Stimulated activated CD8-positive, alpha-beta memory T cell treated with anti-CD3 and anti-CD28 coated beads, Interleukin-2, amount 100 ng/mL, for 48 hours (primary cell): Measurements from ENCODE around the gene WDR1.

Source experiments
- DNase-seq, 2 donors: peaks; one replicate each; pipeline ENCODE4 v3.0.0-alpha.2; 2020; ENCODE audit warnings: low read depth in 2 of 2

WDR1 gene

DNA sequence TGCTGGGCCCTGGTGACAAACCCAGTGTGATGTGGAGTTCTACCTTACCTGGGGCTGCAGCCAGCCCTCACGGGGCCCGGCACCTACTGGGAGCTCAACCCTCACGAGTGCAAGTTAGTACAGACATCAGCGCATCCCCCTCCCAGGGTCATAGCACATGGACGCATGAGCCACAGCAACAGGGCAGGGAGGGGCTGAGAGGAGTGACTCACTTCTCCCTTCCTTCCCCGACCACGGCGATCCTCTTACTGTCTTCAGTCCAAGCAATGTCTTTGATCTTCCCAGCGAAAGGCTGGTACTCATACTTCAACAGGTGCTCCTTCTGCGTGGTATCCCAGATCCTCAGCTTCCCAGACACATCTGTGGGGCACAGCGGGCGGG, 17.8 kb downstream of the WDR1 start:
- no peak for DNase-seq

DNA sequence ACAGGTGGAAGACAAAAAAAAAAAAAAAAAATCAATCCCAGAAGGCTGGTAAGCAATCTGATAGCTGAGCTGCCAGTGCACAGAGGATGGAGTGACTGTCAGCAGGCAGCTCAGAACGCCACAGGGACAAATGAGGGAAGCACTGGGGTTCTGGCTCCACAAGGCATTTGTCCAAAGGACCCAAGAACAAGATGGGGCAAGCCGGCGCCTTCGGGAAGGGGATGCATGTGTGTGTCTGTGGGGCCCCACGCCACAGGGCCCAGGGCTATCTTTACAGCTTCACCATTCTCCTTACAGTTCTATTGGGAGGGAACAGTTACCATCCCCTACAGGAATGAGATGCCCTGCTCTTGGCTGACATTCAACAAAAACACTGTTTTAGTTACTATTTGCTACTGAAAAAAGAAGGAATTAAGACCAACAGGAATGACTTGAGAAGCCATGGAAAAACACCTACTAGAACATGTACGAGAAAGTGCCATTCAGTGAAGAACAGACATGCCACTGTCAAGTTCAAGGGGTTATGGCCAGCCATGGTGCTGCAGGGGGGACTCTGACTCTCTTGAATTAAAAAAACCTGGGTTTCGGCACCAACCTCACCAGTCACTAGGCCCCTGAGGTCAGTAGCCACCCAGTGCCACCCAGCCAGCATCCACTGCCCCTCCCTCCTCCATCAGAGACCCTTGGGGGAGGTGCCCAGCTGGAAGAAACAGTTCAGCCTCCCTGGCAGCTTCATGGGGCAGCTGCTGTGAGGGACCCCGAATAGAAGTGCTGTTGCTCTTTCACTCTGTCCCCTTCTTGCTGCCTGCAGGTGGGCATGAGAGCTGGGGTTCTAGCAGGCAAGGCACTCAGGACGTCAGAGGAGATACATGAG, 18.5 kb downstream of the WDR1 start:
- no peak for DNase-seq

DNA sequence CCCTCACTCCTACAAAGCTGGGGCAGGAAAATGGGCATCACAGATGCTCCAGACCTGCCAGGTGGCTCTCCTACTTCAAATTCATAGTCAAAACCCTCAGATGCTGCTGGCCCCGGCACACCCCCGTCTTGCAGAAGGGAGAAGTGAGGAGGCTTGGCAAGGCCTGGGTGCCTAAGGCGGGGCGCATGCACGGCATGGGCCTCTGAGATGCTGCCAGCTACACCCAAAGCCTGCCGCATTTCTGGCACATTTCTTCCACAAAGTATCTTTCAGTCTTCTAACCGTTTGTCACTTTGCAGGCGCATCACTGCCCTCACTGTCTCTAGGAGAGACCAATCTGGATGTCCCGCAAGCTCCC, 19.6 kb downstream of the WDR1 start:
- DNase-seq: no peak

DNA sequence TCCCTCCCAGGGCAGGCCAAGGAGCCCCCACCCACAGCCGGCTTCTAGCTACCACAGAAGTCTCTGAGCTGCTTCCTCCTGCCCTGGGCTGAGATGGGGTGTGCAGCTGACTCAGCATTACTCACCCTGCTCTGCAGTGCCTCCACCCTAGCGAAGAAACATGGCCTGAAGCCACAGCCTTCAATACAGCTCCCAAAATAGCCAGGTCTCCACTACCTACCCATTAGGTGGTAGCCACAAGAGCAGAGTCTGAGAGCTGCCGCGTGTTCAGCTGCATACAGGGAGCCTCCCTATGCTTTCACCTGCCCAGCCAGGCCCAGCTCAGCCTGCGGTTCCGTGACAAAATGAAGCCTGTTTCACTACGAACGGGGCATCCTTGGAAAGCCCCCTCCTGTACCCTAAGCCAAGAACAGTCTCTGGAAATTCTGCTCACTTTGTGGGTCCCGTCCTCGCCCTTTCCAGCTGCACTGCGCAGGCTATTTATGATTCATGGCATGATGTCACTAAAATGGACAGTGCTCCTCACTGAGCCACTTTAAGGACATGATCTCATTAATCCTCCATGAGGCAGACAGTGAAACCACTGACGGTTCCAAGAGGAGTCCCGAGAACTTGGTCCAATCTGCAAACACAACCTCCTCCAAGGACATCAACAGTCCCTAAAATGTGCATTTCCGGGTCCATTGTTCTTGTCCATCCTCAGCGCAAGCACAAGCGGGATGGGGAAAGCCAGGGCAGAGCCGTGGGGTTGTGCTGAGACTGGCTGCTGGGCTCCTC, 20.2 kb downstream of the WDR1 start:
- peak; percentile 72 to 76 for DNase-seq

DNA sequence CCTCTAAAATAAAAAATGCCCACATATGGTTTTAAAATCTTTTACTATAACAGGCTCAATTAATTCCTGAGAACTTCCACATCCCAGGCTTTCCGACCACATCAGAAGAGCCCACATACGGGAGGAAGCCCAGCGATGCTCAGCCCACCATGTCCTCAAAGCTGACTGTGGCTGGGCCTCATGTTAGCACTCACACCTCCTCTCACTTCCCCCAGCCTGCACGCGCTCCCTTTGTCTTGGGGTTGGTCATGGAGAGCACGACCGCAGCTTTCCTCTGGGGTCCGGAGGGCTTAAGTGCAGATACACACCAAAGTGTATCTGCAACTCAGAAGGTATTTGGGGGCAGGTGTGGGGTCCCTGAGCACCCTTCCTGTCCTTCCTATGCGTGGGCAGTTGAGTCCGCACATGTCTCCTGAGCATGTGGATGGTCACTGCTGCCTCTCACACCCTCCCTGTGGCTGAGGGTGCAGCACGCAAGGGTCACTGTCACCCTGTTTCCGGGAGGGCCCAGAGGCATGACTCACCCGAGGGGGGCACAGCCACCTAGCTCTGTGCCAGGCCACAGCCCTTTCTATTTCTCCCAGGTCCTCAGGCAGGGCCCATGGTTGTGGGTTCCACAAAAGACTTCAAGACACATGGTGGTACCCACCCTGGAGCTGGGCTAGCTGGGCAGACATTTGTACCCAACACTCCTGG, 21.2 kb downstream of the WDR1 start:
- no peak for DNase-seq

DNA sequence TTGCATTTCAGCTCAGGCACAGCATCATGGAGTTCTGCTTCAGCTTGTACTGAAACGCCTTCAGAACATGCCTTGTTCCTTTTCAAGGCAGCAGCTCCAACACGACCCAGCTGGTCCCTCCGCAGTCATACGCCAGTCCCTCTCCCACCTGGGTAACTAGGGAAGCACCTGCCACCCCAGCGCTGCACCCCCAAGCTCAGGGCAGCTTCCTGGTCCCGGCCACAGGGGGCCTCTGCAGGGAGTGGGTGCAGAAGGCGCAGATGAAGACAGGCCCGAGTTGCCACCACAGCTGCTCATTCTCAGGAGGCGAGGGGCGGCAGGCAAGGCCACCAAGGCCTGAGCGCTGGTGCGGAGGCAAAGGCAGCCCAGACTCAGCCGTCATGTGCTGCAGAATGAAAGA, 21.8 kb downstream of the WDR1 start:
- DNase-seq: no peak

DNA sequence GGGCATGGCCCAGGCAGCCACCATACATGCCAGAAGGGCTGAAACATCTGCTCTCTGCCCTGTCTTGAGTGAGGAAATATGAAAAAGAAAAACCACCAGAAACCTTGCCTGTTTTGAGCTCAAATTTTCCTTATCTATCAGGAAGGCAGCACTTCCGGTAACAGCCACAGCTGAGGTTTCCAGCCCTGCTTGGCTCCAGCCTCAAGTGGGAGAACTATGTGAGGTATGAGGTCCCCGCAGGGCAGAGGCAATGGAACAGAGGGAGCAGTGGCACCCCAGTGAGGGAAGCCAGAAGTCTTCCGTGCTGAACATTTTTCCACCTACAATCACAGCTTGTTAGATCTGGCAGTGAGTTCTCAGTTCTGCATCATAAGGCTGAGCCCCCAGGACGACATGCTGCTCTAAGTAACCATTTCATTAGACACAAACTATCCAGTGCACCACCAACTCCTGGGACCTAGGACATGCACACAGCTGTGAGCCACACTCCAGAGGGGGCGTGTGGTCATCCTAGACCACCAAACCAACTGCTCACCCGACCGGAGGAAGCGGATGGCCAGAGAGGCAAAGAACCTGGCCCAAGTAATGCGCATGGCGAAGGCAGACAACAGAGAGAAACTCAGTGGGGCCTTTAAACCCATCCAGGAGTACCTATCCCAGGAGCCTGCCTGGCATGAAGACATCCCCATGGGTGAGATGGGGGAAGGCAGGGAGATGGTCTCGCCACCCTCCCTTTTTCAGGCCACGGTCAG, 22.6 kb downstream of the WDR1 start:
- no peak for DNase-seq

DNA sequence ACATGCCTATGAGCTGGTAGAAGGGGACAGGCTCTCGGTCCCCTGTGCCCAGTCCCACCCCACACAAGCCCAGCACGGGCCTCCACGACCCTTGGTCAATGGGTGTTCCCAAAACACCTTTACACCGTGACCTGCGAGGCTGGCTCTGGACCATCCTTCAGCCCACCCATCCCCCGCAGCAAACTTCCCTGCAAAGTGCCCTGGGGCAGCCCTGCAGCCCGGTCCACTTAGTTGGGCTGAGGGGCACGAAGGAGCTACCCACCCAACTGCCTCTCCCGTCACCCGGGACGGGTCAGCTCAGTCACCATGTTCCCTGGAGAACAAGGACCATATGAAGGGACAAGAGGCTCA, 23.4 kb downstream of the WDR1 start:
- DNase-seq: no peak

DNA sequence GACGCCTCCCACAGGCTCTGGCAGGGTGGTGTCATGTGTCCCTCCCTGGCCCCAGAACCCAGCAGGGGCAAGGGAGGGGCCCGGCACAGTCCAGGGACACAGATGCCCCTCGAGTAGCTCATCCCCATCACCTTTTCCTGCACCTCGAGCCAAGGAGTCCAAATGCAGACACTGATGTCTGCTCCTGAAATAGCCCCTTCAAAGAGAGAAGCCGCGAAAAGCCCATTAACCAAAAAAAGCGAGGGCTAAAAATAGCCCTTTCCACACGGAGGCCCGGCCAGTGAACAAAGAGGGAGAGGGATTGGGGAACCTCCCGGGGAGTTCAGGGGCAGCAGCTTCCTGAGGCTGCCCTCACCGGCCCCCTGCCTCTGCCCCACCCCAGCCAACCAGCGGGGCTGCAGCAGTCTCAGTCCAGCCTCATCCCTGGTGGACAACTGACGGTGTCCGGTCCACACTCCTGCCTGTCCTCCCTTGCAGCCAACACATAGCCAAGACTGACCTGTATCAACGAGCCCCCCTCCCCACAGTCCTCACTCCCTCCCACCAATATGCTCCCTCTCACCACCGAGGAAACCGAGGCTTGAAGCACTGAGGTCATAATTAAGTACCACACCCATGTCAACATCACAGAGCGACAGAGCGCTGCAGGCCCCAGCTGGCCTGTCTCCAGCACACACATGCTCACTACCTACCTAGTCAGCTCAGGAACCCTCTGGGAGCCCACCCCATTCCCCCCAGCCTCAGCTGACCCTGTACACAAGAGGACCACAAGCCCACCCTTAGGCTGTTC, 23.9 kb downstream of the WDR1 start:
- no peak for DNase-seq

DNA sequence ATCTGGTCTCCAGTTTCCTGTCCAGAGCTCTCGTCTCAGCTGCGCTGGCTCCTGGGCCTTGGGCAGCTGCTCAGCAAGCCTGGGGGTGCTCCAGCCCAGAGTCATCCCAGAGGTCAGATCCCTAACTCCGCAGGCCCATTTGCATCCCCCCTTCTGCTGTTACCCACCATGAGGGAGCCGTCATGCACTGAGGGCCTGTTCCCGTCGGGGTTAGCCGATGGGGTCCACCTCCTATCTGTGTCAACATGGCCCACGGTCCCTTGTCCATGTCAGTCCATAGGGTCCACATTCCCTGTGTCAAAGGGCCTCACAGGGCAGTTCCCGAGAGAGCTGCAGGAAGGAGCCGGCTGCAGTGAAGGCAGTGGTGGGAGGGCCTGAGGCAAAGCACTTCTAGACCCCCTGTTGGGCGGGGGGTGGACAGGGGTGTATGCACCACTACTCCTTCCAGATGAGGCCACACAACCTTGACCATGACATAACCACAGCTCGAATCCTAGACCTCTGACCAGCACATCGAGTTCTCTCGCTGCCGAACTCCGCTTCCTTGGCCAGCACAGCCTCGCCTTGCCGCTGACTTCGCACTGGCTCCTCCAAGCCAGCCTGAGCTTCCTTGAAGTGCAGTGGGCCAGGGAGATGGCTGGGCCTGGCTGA, 24.9 kb downstream of the WDR1 start:
- DNase-seq: no peak

DNA sequence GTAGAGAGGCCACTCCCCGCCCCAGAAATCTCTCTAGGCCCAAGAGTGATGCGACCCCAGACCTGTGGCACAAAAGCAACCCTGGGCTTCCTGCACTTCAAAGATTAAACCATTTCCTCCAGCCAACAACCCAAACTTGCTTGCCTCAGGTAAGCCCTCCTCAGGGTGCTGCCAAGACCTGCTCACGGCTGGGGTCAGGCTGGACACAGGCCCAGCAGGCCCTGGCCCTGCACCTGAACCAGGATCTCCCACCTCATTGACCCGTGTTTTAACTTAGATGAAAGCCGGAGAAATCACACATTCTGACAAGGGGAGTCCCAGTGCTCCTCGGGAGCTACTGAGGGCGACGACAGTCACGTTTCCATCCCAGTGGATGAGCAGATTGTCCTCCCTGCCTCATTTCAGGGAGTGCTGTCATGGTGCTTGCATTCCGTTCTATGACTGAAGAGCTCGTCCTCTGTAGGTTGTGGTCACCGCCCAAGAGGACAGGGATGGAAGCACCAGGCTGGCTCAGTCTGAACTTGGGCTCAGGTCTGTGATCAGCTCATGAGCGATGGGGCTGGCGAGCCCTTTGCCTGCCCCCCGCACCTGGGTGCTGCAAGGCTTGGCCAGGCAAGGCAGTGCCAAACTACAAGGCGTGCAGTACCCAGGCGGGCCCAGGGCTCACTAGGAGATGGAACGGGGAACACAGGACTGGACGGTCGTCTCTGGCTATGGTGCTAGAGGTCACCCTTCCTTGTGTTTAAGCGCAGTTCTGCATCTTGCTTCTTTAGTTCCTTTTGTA, 25.9 kb downstream of the WDR1 start:
- DNase-seq: no peak

DNA sequence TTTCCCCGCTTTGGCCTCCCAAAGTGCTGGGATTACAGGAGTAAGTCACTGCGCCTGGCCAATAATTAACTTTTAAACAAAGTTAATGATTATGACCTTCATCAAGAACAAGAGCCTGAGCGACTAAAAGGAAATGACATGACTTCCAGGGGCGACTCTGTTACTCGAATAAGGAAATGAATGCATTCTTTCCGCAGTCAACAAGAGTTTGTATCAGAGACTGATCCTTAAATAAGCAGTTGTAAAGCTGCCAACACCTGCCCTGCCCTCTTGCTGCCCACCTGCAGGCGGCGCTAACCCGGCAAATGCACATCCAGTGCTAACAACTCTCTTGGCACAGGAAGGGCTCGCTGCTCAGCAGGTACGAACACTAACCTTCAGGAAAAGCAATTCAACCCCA, 27.3 kb downstream of the WDR1 start:
- no peak for DNase-seq

DNA sequence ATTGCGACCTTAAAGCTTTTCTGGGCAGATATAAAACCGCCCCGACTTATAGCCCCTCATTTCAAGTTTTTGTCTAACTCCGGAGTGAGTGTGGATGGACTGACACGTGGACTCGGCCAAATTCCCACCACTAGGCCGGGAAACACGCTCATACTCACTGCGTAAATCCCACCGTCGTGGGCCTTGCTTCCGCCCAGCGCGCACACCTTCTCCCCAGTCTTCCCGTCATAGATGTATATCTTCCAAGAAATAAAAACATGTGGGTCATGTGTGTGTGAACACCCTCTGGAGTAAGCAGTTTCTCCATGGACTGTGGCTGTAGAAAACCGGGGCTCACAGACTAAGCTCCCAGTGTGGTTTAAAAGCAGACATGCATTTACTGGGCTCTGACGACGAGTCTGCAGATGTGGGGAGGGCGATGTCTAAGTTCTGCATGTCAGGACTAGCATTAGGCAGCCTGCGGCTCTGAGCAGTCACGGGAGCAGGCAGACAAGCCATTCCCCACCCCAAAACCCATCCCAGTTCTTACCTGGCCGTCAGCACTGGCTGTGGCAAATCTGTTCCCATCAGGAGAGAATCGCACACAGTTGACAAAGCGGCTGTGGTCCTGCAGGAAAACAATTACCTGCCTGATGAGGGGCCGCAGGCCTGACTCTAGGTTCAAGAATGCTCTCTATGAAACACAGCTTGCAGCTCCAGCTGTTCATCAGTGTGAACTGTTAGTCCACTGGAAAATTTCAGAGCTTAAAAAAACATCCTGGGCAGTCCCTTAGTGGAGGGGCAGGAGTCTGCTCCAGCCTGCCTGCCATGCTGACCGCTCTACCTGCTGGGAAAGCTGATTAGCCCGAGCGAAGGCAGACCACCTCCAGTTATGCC, 28.2 kb downstream of the WDR1 start:
- DNase-seq: no peak

DNA sequence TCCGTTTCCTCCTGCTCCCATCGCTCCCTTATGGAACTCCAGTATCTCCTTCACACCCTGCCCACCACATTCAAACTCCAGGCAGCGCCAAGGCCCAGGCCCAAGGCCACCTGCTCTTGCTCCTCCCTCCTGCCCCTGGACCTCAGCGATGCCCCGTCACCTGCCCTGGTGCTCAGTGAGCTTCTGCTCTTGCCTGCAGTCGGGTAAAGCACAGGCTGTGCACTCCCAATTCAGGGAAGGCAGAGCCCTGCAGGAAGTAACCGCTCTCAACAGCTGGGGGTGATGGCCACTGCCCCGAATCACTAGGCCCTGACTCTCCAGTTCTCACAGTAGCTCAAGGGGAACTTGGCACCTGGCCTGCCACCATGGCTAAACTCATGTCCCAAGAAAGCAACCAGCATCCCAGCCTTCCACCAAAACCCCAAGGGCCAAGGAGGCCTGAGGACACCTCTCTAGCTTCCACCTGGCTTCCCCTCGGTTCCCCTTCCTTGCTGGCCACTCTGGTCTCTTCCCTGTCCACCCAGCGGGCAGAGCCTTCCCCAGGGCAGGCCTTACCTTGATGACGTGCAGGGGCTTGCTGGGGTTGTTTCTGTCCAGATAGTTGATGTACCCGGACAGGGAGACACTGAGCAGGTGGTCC, 29.3 kb downstream of the WDR1 start:
- no peak for DNase-seq

DNA sequence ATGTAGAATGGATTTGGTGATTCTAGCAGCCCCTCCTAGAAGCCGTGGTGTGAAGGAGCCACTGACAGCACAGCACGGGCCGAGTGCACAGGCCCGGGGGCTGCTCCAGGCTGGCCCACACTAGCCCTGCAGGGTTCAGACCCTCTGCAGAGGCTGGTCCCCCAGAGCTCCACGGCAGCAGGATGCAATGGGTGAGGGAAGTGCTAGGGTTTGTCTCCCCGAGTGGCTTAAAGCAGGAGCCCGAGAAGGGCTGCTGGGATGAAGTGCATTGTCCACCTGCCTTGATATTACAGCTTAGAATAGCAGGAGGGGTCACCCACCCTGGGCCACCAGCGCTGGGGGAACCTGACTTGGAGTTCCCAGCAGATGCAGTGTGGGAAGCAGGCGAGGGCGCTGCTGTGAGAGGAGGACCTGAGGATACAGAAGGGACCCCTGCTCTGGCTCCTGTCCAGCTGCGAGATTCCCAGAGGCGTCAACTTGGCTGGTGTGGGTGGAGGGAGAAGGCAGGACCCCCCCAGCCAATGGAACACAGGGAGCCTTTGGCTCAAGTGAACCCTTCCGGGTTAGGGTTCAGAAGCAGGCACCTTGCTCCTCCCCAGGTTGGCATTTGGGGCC, 30.0 kb downstream of the WDR1 start:
- DNase-seq: no peak

DNA sequence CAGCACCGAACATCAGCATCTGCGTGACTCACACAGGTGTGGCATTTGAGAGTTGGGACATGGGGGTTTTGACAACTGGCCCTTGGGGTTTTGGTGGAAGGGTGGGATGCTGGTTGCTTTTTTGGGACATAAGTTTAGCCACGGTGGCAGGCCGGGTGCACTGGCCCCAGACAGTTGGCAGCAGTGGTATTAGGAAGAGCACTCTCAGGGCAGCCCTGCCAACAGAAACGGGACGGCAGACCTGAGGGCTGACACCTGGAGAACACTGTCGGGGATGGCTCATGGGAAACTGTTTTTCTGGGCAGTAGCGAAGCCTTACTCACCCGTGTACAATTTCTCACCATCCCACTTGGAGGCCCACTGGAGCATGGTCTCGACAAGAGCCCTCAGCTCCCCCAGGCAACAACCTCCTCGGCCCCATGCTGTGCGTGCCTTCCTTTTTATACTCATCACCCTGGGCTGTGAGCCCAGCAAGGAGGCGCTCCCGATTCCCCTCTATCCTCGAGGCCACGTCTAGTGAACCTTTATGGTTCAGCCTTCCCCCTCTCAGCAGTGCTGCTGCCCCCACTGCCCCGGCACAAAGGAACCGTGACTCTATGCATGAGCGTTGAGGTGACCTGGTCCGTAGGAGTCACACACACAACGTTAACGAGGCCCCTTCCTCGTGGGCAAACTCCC, 30.6 kb downstream of the WDR1 start:
- no peak for DNase-seq

DNA sequence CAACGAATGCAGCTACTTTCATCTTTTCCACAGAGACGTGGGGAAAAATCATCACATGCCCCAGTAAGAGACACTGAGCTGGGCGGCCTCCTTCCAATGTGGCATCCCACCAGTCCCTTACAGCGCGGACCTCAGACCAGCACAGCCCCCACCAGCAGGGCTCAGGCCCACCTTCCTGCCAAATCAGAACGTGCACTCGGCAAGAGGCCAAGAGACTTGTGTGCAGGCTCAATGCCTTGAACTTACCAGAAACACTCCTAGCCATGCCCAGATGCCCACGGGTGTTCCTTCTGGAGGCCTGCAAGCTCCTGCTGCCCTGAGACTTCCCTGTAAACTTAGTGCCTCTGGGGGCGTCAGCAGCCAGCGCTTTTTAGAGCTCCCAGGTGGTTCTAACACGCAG, 31.2 kb downstream of the WDR1 start:
- no peak for DNase-seq
